HL-60 (cell line): ENCODE measurements around the gene PXMP4.

ENCODE experiments used
- DNase-seq, 2 experiments: peaks; one replicate each; pipeline ENCODE4 v3.0.0-alpha.2; 2010 to 2020; ENCODE audit warnings: low read depth in 1 of 2, low spot score in 1 of 2
- H3K27ac ChIP-seq: fragments of 250-450 bp; sonication (Bioruptor Pico); replicated peaks from 2 replicates; pipeline ENCODE4 v1.5.1; 2020; ENCODE audit warnings: mild to moderate bottlenecking, moderate library complexity
- H3K27me3 ChIP-seq: fragments of 250-450 bp; sonication (Bioruptor Pico); 2 replicates; pipeline ENCODE4 v1.5.1; 2021; ENCODE audit warnings: mild to moderate bottlenecking, moderate library complexity; ENCODE audit not compliant: insufficient read depth, poor library complexity, severe bottlenecking
- H3K4me3 ChIP-seq: replicated peaks from 2 replicates; pipeline ENCODE4 v1.5.1; 2011; ENCODE audit warnings: mild to moderate bottlenecking, control low read depth, low read length; ENCODE audit not compliant: insufficient read depth
- CTCF ChIP-seq: IDR thresholded peaks from one replicate; pipeline ENCODE4 v1.5.1; 2011; ENCODE audit warnings: low read length, control low read depth, inconsistent platforms; ENCODE audit not compliant: insufficient read depth
- GABPA ChIP-seq: IDR thresholded peaks from 2 replicates; pipeline ENCODE4 v1.6.1; 2012; ENCODE audit warnings: low read depth
- POLR2AphosphoS5 ChIP-seq: IDR thresholded peaks from 2 replicates; pipeline ENCODE4 v1.6.1; 2012; ENCODE audit warnings: low read depth
- SPI1 ChIP-seq: IDR thresholded peaks from 2 replicates; pipeline ENCODE4 v1.6.1; 2012; ENCODE audit warnings: low read depth, mild to moderate bottlenecking, borderline replicate concordance
- TF ChIP-seq, protein P1 (sequence below): IDR thresholded peaks from 2 replicates; pipeline ENCODE4 v1.6.1; 2012; ENCODE audit warnings: low read depth; ENCODE audit not compliant: insufficient replicate concordance

Gene PXMP4

DNA sequence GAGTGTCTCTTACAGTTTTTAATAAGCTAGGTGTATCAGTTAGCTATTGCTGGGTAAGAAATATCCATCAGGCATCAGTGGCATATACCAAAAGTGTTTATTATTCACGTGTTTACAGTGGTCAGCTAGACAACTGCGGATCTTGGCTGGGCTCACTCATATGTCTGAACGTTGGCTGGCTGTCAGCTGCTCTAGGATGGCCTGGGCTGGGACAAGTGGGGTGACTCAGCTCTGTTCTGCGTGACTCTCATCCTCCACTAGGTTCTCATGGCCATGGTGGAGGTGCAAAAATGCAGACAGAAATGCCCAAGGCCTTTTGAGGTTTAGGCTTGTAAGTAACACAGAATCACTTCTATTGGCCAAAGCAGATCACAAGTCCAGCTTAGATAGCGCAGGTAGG lies 33.7 kb upstream of the PXMP4 start:
- no peak for DNase-seq
- Histone ChIP-seq H3K27me3 (no peaks in the 10 kb centered on the region), H3K4me3 (no peak overlapping the region), H3K27ac (no peak overlapping the region)
- TF ChIP-seq GABPA, result no peak
- TF ChIP-seq SPI1, result no peak
- no peak for TF ChIP-seq POLR2AphosphoS5
- TF ChIP-seq, protein P1, sequence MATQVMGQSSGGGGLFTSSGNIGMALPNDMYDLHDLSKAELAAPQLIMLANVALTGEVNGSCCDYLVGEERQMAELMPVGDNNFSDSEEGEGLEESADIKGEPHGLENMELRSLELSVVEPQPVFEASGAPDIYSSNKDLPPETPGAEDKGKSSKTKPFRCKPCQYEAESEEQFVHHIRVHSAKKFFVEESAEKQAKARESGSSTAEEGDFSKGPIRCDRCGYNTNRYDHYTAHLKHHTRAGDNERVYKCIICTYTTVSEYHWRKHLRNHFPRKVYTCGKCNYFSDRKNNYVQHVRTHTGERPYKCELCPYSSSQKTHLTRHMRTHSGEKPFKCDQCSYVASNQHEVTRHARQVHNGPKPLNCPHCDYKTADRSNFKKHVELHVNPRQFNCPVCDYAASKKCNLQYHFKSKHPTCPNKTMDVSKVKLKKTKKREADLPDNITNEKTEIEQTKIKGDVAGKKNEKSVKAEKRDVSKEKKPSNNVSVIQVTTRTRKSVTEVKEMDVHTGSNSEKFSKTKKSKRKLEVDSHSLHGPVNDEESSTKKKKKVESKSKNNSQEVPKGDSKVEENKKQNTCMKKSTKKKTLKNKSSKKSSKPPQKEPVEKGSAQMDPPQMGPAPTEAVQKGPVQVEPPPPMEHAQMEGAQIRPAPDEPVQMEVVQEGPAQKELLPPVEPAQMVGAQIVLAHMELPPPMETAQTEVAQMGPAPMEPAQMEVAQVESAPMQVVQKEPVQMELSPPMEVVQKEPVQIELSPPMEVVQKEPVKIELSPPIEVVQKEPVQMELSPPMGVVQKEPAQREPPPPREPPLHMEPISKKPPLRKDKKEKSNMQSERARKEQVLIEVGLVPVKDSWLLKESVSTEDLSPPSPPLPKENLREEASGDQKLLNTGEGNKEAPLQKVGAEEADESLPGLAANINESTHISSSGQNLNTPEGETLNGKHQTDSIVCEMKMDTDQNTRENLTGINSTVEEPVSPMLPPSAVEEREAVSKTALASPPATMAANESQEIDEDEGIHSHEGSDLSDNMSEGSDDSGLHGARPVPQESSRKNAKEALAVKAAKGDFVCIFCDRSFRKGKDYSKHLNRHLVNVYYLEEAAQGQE, result no peak
- TF ChIP-seq CTCF, result no peak

DNA sequence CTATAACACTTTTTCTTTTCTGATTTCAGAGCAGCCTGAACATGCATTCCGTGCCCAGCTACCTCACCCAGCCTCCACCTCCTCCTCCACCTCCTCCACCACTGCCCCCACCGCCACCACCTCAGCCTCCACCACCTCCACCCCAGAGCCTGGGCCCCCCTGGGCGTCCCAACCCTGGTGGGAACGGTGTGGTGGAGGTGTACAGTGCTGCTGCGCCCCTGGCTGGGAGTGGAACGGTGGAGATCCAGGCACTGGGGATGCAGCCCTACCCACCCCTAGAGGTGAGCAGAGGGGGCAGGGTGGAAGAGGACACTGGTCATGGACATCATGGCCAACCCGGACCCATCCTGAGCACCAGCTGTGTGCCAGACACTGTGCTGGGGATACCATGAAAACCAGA lies 33.0 kb upstream of the PXMP4 start:
- H3K27ac ChIP-seq, result no peak overlapping the region
- no peaks in the 10 kb centered on the region for H3K27me3 ChIP-seq
- TF ChIP-seq, protein P1, result no peak
- TF ChIP-seq GABPA (no peak), POLR2AphosphoS5 (no peak), SPI1 (no peak), CTCF (no peak)
- DNase-seq, result no peak
- H3K4me3 ChIP-seq, result no peak overlapping the region

- no peak overlapping the region for H3K27ac ChIP-seq
- H3K4me3 ChIP-seq, result no peak overlapping the region
- TF ChIP-seq, protein P1, result no peak
- TF ChIP-seq GABPA (no peak), POLR2AphosphoS5 (no peak), SPI1 (no peak), CTCF (no peak)
- DNase-seq, result no peak
- no peaks in the 10 kb centered on the region for H3K27me3 ChIP-seq
Measured at GRCh38 chr20:33751775-33752174, 31.7 kb upstream of the PXMP4 start.
